GM23248 (cell line): ENCODE results near the gene UBN2. TPM values are rescaled to one million over a fixed set of nuclear protein-coding genes. Genes with fewer than 3 reads are reported as not detected.

Experiments used
- DNase-seq: peaks from one replicate; pipeline ENCODE4 v3.0.0-alpha.2; 2015
- H2AFZ ChIP-seq: fragments of 200-600 bp; sonication (generic); 2 replicates; pipeline ENCODE4 v1.6.1; 2016; ENCODE audit warnings: antibody characterized with exemption
- H3F3A ChIP-seq: fragments of 200-600 bp; sonication (generic); 2 replicates; pipeline ENCODE4 v1.6.1; 2016; ENCODE audit warnings: mild to moderate bottlenecking, antibody characterized with exemption, mixed run types; ENCODE audit not compliant: insufficient read depth
- H3K27ac ChIP-seq: fragments of 200-600 bp; sonication (generic); 2 replicates; pipeline ENCODE4 v1.5.1; 2016; ENCODE audit warnings: mild to moderate bottlenecking
- H3K27me3 ChIP-seq: fragments of 200-600 bp; sonication (generic); replicated peaks from 2 replicates; pipeline ENCODE4 v1.6.1; 2016; ENCODE audit warnings: mild to moderate bottlenecking; ENCODE audit not compliant: insufficient read depth
- H3K36me3 ChIP-seq: fragments of 200-600 bp; sonication (generic); 2 replicates; pipeline ENCODE4 v1.6.1; 2016; ENCODE audit warnings: low read depth, mild to moderate bottlenecking
- H3K4me1 ChIP-seq: fragments of 200-600 bp; sonication (generic); 2 replicates; pipeline ENCODE4 v1.6.1; 2016; ENCODE audit warnings: mild to moderate bottlenecking; ENCODE audit not compliant: insufficient read depth
- H3K4me2 ChIP-seq: fragments of 200-600 bp; sonication (generic); one replicate; pipeline ENCODE4 v1.6.1; 2016; ENCODE audit warnings: mild to moderate bottlenecking; ENCODE audit not compliant: unreplicated experiment
- H3K4me3 ChIP-seq: fragments of 200-600 bp; sonication (generic); 2 replicates; pipeline ENCODE4 v1.5.1; 2016; ENCODE audit warnings: mild to moderate bottlenecking
- H3K79me2 ChIP-seq: fragments of 200-600 bp; sonication (generic); 2 replicates; pipeline ENCODE4 v1.6.1; 2016; ENCODE audit warnings: mild to moderate bottlenecking; ENCODE audit not compliant: insufficient read depth
- H3K9ac ChIP-seq: fragments of 200-600 bp; sonication (generic); 2 replicates; pipeline ENCODE4 v1.6.1; 2016; ENCODE audit warnings: mild to moderate bottlenecking
- H3K9me2 ChIP-seq: fragments of 200-600 bp; sonication (generic); 2 replicates; pipeline ENCODE4 v1.6.1; 2016; ENCODE audit warnings: mixed run types, mild to moderate bottlenecking, moderate library complexity; ENCODE audit not compliant: insufficient read depth
- H3K9me3 ChIP-seq: fragments of 200-600 bp; sonication (generic); one replicate; pipeline ENCODE4 v1.6.1; 2017; ENCODE audit warnings: low read depth
- H4K20me1 ChIP-seq: fragments of 200-600 bp; sonication (generic); 2 replicates; pipeline ENCODE4 v1.6.0; 2016; ENCODE audit not compliant: insufficient read depth
- EZH2 ChIP-seq: fragments of 200-600 bp; sonication (generic); IDR thresholded peaks from 2 replicates; pipeline ENCODE4 v1.6.1; 2018; ENCODE audit warnings: antibody characterized with exemption, mild to moderate bottlenecking; ENCODE audit not compliant: insufficient read depth, poor library complexity, severe bottlenecking
- EZH2phosphoT487 ChIP-seq: fragments of 200-600 bp; sonication (generic); IDR thresholded peaks from 2 replicates; pipeline ENCODE4 v1.6.1; 2018; ENCODE audit warnings: antibody characterized with exemption, moderate library complexity, mild to moderate bottlenecking, low read depth; ENCODE audit not compliant: insufficient read depth
- WGBS, 2 experiments: methylation state at CpG; one replicate each; pipeline ENCODE4 v1.1.6; 2015 to 2017; ENCODE audit warnings: low lambda C conversion rate in 2 of 2, low coverage in 1 of 2; ENCODE audit errors: missing lambda C conversion rate in 2 of 2; 5-methylcytosine and 5-hydroxymethylcytosine counted together
- in situ Hi-C: fragments of 300-500 bp; cut with MboI; formaldehyde crosslinking; loops from 2 replicates; pipeline ENCODE4 v1.15.0; 2020
- polyA plus RNA-seq: library from polyadenylated mRNA; unstranded; fragments of >200 nt; fragmentation: Nextera tagmentation; extraction: Ambion mirVana; gene quantifications from 2 replicates; pipeline ENCODE4 v1.2.1, GENCODE V29; 2016
- total RNA-seq: library from RNA; depleted of rRNA; stranded (reverse); fragments of >200 nt; shearing (Covaris generic); gene quantifications from 2 replicates; pipeline ENCODE4 v1.2.3, GENCODE V29; 2014

Gene UBN2
- total and polyA plus RNA-seq, 2 experiments from 2014 or later = 1.0 to 3.2 TPM

DNA sequence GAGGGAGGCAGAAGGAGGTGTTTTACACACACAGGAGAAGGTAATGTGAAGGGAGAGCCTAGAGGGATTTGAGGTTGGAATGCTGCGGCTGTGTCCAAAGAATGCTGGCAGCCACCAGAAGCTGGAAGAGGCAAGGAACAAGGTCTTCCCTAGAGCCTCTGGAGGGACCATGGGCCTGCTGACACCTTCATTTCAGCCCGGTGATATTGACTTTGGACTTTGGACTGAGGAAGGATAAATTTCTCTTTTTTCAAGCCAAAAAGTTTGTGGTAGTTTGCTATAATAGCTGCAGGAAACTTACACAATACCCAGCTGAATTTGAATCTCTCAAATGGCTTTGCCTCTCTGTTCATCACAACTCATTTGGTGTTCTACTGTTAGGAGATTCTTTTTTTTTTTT is 34.6 kb downstream of the UBN2 start:
- Histone ChIP-seq H3K79me2 (no peaks in the 10 kb centered on the region), H3K27me3 (no peaks in the 10 kb centered on the region), H2AFZ (no peak overlapping the region), H3K27ac (no peak overlapping the region), H3K9me2 (no peaks in the 10 kb centered on the region), H3K4me2 (no peak overlapping the region), H3K9me3 (no peaks in the 10 kb centered on the region), H3K4me1 (no peaks in the 10 kb centered on the region), H3K9ac (no peak overlapping the region), H3K4me3 (no peak overlapping the region), H3K36me3 (peaks cover 35% of the 10 kb centered on the region), H4K20me1 (no peaks in the 10 kb centered on the region), H3F3A (no peaks in the 10 kb centered on the region)
- WGBS, 2 experiments = 96% methylated on average over 2 of the region's 2 CpGs
- DNase-seq = no peak
- TF ChIP-seq EZH2 (no peak), EZH2phosphoT487 (no peak)
- in situ Hi-C loops = no loop called here

DNA sequence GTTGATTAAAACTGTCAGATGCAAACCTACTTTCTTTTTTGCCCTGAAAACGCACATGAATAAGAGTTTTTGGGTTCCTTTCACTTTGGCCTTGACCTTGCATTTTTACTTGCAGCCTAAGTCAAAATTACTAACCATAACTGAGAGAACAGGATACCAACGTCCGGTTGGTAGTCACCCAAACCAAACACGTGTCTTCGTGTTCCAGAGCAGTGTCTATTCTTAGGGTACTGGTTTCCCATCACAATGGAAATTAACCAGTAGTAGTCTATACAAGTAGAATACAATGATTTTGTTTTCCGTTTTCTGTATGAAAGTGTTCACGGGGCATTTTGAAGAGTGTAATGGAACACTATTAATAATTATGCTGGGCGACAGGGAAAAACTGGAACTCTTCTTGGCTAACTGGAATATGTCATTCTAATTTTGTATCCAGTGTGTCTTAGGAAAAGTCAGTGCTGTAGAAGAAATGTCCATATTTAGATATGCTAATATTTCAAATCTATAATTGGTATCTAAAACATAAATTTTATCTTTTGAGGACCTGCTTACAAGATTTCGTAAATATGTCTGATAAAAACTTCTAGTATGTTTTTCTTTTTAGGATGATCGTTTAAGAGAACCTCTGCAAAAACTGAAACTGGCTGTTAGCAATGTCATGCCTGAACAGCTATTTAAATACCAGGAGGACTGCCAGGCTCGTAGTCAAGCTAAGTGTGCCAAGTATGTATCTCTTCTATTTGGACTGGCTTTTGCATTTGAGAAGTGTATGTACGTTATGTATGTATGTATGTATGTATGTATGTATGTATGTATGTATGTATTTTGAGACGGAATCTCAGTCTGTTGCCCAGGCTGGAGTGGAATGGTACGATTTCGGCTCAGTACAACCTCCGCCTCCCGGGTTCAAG is 40.9 kb downstream of the UBN2 start:
- Histone ChIP-seq H3K79me2 (no peaks in the 10 kb centered on the region), H3K9ac (no peak overlapping the region)

GRCh38 chr7:139284252-139284896 is 53.3 kb downstream of the UBN2 start:
- Histone ChIP-seq H3K9ac (no peak overlapping the region), H3K4me2 (no peak overlapping the region), H3F3A (no peaks in the 10 kb centered on the region), H3K4me1 (no peaks in the 10 kb centered on the region), H3K9me2 (no peaks in the 10 kb centered on the region), H4K20me1 (no peaks in the 10 kb centered on the region), H3K79me2 (peaks cover 11% of the 10 kb centered on the region; the same call in 1 of the 2 replicates), H3K27me3 (no peaks in the 10 kb centered on the region), H2AFZ (no peak overlapping the region), H3K4me3 (no peak overlapping the region), H3K36me3 (peaks cover 21% of the 10 kb centered on the region; the same call in 1 of the 2 replicates), H3K27ac (no peak overlapping the region), H3K9me3 (no peaks in the 10 kb centered on the region)
- in situ Hi-C loops = no loop called here
- no peak for TF ChIP-seq EZH2phosphoT487
- TF ChIP-seq EZH2 = no peak
- 91 to 93% methylated on average over 5 of the region's 5 CpGs for WGBS, 2 experiments
- DNase-seq = no peak

More for the DNA sequence above, 40.9 kb downstream of the UBN2 start:
- Histone ChIP-seq H3K9me3 (no peaks in the 10 kb centered on the region), H3K36me3 (peaks cover 55% of the 10 kb centered on the region), H3K4me1 (no peaks in the 10 kb centered on the region), H2AFZ (no peak overlapping the region), H3K4me2 (no peak overlapping the region), H4K20me1 (no peaks in the 10 kb centered on the region), H3F3A (no peaks in the 10 kb centered on the region), H3K4me3 (no peak overlapping the region), H3K27ac (no peak overlapping the region), H3K9me2 (no peaks in the 10 kb centered on the region), H3K27me3 (no peaks in the 10 kb centered on the region)
- in situ Hi-C loops = no loop called here
- TF ChIP-seq EZH2phosphoT487 (no peak), EZH2 (no peak)
- DNase-seq = no peak
- 89 to 90% methylated on average over 17 of the region's 17 CpGs for WGBS, 2 experiments

GRCh38 chr7:139286144-139286543 is 55.1 kb downstream of the UBN2 start:
- H3K9me2 ChIP-seq = no peaks in the 10 kb centered on the region
- no peak overlapping the region for H3K4me2 ChIP-seq
- peaks cover 11% of the 10 kb centered on the region; the same call in 1 of the 2 replicates for H3K79me2 ChIP-seq
- peaks cover 18% of the 10 kb centered on the region; the same call in 1 of the 2 replicates for H3K36me3 ChIP-seq
- DNase-seq = no peak
- no peaks in the 10 kb centered on the region for H3F3A ChIP-seq
- H3K27ac ChIP-seq = no peak overlapping the region
- no peak overlapping the region for H3K4me3 ChIP-seq
- in situ Hi-C loops = no loop called here
- TF ChIP-seq EZH2 (no peak), EZH2phosphoT487 (no peak)
- H3K9ac ChIP-seq = no peak overlapping the region
- no peaks in the 10 kb centered on the region for H3K9me3 ChIP-seq
- no peak overlapping the region for H2AFZ ChIP-seq
- 97 to 98% methylated on average over 6 of the region's 6 CpGs for WGBS, 2 experiments
- H3K27me3 ChIP-seq = no peaks in the 10 kb centered on the region
- H3K4me1 ChIP-seq = no peaks in the 10 kb centered on the region
- no peaks in the 10 kb centered on the region for H4K20me1 ChIP-seq
